ENCODE measurements around the gene SERPINE2. TPM values are rescaled to one million over a fixed set of nuclear protein-coding genes. Genes with fewer than 3 reads are reported as not detected.
"Not testable (repeated sequence)": the region's sequence is repeated elsewhere in the genome, so short reads cannot be mapped to it uniquely, and the experiment has no call there.

The SERPINE2 gene
- total RNA-seq, 1 donor = 35.3 TPM

GRCh38 chr2:224020523-224020922 lies 18.6 kb downstream of the SERPINE2 start:
- DNase-seq (ENCODE audit: low read depth in 2 of 3, low spot score in 2 of 3) = no peak

GRCh38 chr2:224017957-224018356 lies 21.1 kb downstream of the SERPINE2 start:
- DNase-seq (ENCODE audit: low read depth in 2 of 3, low spot score in 2 of 3) = no peak

- DNase-seq (ENCODE audit: low read depth in 2 of 3, low spot score in 2 of 3) = no peak
Observed at GRCh38 chr2:224016963-224017362, 22.1 kb downstream of the SERPINE2 start.

GRCh38 chr2:224014336-224014735 lies 24.8 kb downstream of the SERPINE2 start:
- DNase-seq (ENCODE audit: low read depth in 2 of 3, low spot score in 2 of 3) = no peak

DNA sequence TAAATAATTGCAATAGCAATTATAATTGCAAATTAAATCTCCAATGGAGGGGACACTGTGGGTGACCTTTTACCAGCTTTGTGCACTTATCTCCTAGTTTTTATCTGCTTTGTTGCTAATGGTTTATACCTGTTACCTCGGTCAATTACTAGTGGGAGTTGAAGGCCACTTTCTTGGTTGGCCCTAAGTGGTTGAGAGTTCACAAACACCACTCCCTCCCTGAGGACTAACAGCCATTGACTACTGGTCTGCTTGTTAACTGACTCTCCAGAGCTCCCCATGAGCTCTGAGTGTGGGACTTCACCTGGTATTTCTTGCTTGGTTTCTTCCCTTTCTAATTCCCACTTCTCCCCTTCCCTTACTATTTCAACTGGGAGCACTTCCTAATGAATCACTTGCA lies 27.2 kb downstream of the SERPINE2 start:
- no peak for DNase-seq (ENCODE audit: low read depth in 2 of 3, low spot score in 2 of 3)

DNA sequence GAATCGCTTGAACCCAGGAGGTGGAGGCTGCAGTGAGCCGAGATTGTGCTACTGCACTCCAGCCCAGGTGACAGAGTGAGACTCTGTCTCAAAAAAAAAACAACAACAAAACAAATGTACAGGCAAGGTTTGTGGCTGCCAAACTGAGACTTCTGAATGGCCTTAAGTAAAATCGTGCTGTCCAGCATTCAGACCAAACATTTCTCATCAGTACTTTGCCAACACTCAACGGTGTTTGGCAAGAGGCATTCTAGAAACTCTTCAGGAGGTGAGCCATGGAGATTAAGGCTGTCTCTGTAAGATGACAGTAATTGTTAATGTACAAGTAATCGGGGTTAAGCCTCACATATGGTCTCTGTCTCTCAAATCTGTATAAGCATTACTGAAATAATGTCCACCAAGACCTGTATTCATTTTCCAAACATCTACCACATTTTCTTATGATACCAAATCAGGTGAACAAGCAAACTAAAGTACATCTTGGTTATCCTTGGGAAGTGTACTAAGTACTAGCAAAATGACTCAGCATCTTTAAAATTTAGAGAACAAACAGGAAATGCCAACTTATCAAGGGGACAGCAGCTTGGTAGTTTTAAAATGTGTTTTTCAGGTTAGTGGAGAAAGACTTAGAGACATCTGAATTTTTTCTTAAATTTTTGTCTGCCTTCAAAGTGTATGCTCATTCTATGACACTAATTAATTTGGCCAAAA lies 29.3 kb downstream of the SERPINE2 start:
- peak in 2 of 3 donors; percentile 26 to 68 for DNase-seq (ENCODE audit: low read depth in 2 of 3, low spot score in 2 of 3)

GRCh38 chr2:224008702-224009261 lies 30.3 kb downstream of the SERPINE2 start:
- DNase-seq (ENCODE audit: low read depth in 2 of 3, low spot score in 2 of 3) = no peak

- no peak for DNase-seq (ENCODE audit: low read depth in 2 of 3, low spot score in 2 of 3)
Observed at GRCh38 chr2:224004105-224004695, 34.9 kb downstream of the SERPINE2 start.

- not testable (repeated sequence) for DNase-seq (ENCODE audit: low read depth in 2 of 3, low spot score in 2 of 3)
Observed at GRCh38 chr2:224000662-224001061, 38.4 kb downstream of the SERPINE2 start.

DNA sequence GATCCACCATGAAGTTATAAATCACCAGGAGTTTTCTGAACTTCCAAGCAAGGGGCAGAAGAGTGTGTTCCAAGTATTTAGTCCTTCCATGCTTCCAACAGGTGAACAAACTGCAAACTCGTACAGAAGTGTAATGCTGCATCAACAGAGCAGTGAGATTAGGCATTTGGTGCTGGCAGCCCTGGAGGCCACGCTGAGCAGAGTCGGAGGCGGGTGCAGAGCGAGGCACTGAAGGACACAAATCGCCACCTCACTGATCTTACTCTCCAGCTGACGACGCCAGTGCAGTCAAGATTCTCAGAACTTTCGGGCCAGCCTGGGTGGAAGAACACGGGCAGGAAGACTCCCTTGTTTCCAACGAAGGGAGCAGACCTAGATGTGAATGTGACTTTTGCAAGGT lies 39.2 kb downstream of the SERPINE2 start:
- DNase-seq (ENCODE audit: low read depth in 2 of 3, low spot score in 2 of 3) = no peak

DNA sequence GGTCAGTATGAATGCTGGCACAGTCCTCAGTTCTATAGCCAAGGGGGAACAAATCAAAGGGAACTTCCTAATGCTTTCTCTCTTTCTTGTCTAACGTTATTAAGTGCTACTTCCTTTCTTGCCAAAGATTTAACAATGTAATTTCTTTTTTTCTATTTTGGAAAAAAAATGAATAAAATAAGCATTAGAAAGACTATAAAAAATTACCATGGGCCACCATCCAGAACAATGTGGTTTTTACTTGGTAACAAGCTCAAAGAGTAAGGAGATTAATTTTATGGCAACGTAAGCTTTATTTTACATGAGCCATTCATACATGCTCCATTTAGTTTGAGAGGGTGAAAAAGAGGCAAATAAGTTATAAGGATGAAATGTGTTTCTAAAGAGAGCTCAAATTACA lies 40.1 kb downstream of the SERPINE2 start:
- no peak for DNase-seq (ENCODE audit: low read depth in 2 of 3, low spot score in 2 of 3)

GRCh38 chr2:223997938-223998337 lies 41.1 kb downstream of the SERPINE2 start:
- DNase-seq (ENCODE audit: low read depth in 2 of 3, low spot score in 2 of 3) = no peak

DNA sequence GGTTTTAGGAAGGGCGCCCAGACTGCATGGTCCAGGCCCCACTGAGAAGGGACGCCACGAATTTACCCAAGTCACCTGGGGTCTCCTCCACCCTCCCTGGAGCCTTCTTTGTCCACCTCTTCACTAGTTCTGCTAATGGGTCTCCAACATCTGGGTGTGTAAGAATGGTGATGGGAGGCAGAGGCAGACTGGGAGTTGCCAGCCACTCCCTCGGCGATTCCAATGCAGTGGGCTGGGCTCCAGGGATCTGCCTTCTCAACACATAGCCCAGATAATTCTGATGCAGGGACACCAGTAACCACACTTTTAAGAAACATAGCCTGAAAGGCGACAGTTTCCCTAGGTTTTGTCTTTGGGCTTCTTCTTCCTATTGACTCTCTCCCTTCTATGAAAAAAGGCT lies 42.7 kb downstream of the SERPINE2 start:
- no peak for DNase-seq (ENCODE audit: low read depth in 2 of 3, low spot score in 2 of 3)

- DNase-seq (ENCODE audit: low read depth in 2 of 3, low spot score in 2 of 3) = no peak
Observed at GRCh38 chr2:223995569-223995968, 43.5 kb downstream of the SERPINE2 start.

GRCh38 chr2:223994562-223995162 lies 44.4 kb downstream of the SERPINE2 start:
- no peak for DNase-seq (ENCODE audit: low read depth in 2 of 3, low spot score in 2 of 3)

DNA sequence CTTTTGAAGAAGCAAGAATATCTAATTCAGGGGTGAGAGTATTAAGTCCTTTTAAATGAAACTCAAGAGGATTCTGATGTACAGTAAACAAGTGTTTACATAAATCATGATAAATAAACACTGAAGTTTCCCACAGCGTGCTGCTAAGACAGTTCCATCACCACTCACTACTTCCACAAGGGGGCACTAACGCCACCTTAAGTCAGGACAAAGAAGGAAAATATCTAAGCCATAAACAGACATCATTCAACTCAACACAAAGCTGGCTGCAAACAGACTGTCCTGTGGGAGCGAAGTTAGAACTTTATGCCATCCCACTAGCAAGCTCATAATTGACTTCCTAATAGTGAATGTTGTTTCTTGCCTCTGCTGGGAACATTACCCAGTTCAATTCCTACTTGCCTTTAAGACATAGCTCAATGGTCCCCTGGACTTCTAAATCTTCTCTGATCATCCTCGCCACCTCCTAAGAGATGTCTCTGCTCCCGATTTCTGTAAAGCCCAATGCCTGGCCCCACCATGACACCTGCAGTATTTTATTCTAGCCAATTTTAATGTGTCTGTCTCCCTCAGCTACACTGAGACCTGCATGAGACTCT lies 45.4 kb downstream of the SERPINE2 start:
- DNase-seq (ENCODE audit: low read depth in 2 of 3, low spot score in 2 of 3) = peak; percentile 34 to 86 (median 69)

DNA sequence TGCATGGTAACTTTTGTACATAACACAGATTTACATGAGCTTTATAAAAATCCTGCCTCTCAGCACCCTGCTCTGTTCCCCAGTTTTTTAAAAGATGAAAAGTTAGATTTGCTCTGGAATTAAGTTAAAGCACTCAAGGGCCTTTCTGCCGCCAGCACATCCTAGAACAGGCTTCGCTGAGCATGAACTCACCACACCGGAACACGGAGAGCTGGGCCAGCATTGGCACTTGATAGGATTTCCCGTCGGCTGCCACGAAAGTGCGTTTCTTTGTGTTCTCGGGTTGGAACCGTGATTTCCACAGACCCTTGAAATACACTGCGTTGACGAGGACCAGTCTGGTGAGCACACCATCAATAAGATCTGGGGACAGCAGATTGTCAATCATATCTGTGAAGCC lies 47.5 kb downstream of the SERPINE2 start:
- no peak for DNase-seq (ENCODE audit: low read depth in 2 of 3, low spot score in 2 of 3)

- DNase-seq (ENCODE audit: low read depth in 2 of 3, low spot score in 2 of 3) = no peak
Observed at GRCh38 chr2:223989856-223990232, 49.2 kb downstream of the SERPINE2 start.

DNA sequence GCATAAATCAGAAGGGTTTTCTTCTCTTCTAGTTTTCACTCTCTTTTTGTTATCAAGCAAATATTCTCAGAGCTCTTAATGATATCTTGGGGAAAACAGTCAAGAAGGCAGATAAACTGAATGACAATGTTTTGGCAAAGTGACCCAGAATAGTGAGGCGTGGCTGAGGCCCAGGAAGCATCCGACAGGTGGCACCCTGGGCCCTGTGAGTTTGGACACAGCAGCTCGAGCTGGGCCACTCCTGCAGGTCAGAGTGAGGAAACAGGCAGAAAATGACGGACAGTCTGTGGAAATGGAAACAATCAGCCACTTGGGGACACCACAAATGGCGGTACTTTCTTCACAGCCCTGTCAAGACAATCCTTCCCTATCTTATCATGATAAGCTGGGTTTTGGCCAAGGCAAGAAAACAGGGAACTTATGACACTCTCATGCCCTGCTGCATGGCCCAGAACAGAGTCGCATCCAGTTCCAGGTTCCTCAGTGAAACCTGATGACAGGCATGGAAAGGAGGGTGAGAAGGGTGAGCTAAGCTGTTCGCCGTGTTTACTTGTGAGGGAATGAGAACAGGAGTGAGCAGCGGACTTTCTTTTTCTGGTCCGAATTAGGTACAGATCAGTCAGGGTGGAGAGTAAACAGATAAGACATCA lies 49.8 kb downstream of the SERPINE2 start:
- no peak for DNase-seq (ENCODE audit: low read depth in 2 of 3, low spot score in 2 of 3)

- no peak for DNase-seq (ENCODE audit: low read depth in 2 of 3, low spot score in 2 of 3)
Observed at GRCh38 chr2:223981241-223981640, 57.8 kb downstream of the SERPINE2 start.

GRCh38 chr2:223980803-223981202 lies 58.3 kb downstream of the SERPINE2 start:
- DNase-seq (ENCODE audit: low read depth in 2 of 3, low spot score in 2 of 3) = no peak

Measured in hematopoietic multipotent progenitor cell (in vitro differentiated cells).